Psoas muscle (tissue), 8 donors: ENCODE data around the gene LRRC28. TPM values are rescaled to one million over a fixed set of nuclear protein-coding genes. Genes with fewer than 3 reads are reported as not detected.

ENCODE experiments used
- ATAC-seq, 4 donors: fragments of 200-7000 bp; cut with Tn5 transposase; one replicate each; pipeline ENCODE4 v1.9.1; 2020; ENCODE audit warnings: moderate library complexity in 3 of 4, mild to moderate bottlenecking in 2 of 4
- DNase-seq, 2 donors: peaks; one replicate each; pipeline ENCODE4 v3.0.0-alpha.2; 2020
- H3K27ac ChIP-seq: fragments of 200-600 bp; one replicate; pipeline ENCODE4 v1.8.0; 2022
- H3K27me3 ChIP-seq, 3 donors: fragments of 200-600 bp in 1 of 3; one replicate each; pipeline versions ENCODE4 v1.6.1 to v1.8.0; 2013 to 2022; ENCODE audit warnings: low read length in 2 of 3, mild to moderate bottlenecking in 2 of 3, moderate library complexity in 1 of 3; ENCODE audit not compliant: insufficient read depth in 3 of 3
- H3K36me3 ChIP-seq, 2 donors: fragments of 200-600 bp in 1 of 2; one replicate each; pipeline versions ENCODE4 v1.6.1 to v1.8.0; 2013 to 2022; ENCODE audit warnings: low read depth in 1 of 2, mild to moderate bottlenecking in 1 of 2, moderate library complexity in 1 of 2; ENCODE audit not compliant: insufficient read depth in 1 of 2
- H3K4me1 ChIP-seq: fragments of 200-600 bp; one replicate; pipeline ENCODE4 v1.8.0; 2022
- H3K4me3 ChIP-seq: fragments of 200-600 bp; one replicate; pipeline ENCODE4 v1.8.0; 2022; ENCODE audit warnings: mild to moderate bottlenecking
- H3K9me3 ChIP-seq: fragments of 200-600 bp; one replicate; pipeline ENCODE4 v1.8.0; 2022
- WGBS, 3 donors: extraction: QIAGEN DNeasy Blood & Tissue Kit; methylation state at CpG; one replicate each; pipeline versions ENCODE4 v1.1.6 to v1.1.7; 2013; 5-methylcytosine and 5-hydroxymethylcytosine counted together
- intact Hi-C, 2 donors: fragments of 100-400 bp; cut with DNase I; formaldehyde crosslinking; loops; one replicate each; pipeline versions ENCODE4 v1.11.0 to v1.14.2; 2022
- polyA plus RNA-seq, 3 donors: library from polyadenylated mRNA; stranded (reverse); fragments of 200-250 nt; gene quantifications; one replicate each; pipeline ENCODE4 v1.2.3, GENCODE V29; 2013
- total RNA-seq, 4 donors: library from RNA; stranded (reverse); fragmentation: NEBNext Ultra II Directional in 2 of 4; extraction: Animal tissue kit (Norgen Biotek cat#: 25700) in 2 of 4; gene quantifications; one replicate each; pipeline versions ENCODE4 v1.2.1 to v1.2.4, GENCODE V29; 2021 to 2023
- TF ChIP-seq, protein P1 (sequence below): fragments of 200-600 bp; IDR thresholded peaks from one replicate; pipeline ENCODE4 v1.8.0; 2022; ENCODE audit warnings: antibody characterized with exemption
- donor health status: healthy with polysubstance abuse.
- donor health status: DM: no; HTN: no; CAD: no; lungs with moderate emphysema.
- donor health status: Bipolar disorder and iron deficiency.
- donor health status: healthy.
- donor health status: DM: yes; HTN: yes; CAD: no.
- donor health status: DM: no; HTN: no; CAD: no.
- donor health status: DM: no; HTN: no; CAD: no.
- donor health status: DM: yes; HTN: yes; CAD: no.

Gene LRRC28
- total and polyA plus RNA-seq, 7 donors: 8.4 to 31.2 (median 21.0) TPM

- TF ChIP-seq, protein P1, sequence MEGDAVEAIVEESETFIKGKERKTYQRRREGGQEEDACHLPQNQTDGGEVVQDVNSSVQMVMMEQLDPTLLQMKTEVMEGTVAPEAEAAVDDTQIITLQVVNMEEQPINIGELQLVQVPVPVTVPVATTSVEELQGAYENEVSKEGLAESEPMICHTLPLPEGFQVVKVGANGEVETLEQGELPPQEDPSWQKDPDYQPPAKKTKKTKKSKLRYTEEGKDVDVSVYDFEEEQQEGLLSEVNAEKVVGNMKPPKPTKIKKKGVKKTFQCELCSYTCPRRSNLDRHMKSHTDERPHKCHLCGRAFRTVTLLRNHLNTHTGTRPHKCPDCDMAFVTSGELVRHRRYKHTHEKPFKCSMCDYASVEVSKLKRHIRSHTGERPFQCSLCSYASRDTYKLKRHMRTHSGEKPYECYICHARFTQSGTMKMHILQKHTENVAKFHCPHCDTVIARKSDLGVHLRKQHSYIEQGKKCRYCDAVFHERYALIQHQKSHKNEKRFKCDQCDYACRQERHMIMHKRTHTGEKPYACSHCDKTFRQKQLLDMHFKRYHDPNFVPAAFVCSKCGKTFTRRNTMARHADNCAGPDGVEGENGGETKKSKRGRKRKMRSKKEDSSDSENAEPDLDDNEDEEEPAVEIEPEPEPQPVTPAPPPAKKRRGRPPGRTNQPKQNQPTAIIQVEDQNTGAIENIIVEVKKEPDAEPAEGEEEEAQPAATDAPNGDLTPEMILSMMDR: no peak
- H3K4me1 ChIP-seq: peaks cover 48% of the 10 kb centered on the region
- 61 to 72% (median 66%) methylated on average over 2 of the region's 2 CpGs for WGBS, 3 donors
- no peak overlapping the region for H3K4me3 ChIP-seq
- DNase-seq: no peak
- no peaks in the 10 kb centered on the region for H3K9me3 ChIP-seq
- intact Hi-C loops: no loop called here
- H3K36me3 ChIP-seq: no peaks in the 10 kb centered on the region
- H3K27ac ChIP-seq: peak overlapping the region; percentile 78
- H3K27me3 ChIP-seq: no peaks in the 10 kb centered on the region
- ATAC-seq: no peak
These were observed 71.5 kb downstream of the LRRC28 start for GRCh38 chr15:99322643-99323405.

DNA sequence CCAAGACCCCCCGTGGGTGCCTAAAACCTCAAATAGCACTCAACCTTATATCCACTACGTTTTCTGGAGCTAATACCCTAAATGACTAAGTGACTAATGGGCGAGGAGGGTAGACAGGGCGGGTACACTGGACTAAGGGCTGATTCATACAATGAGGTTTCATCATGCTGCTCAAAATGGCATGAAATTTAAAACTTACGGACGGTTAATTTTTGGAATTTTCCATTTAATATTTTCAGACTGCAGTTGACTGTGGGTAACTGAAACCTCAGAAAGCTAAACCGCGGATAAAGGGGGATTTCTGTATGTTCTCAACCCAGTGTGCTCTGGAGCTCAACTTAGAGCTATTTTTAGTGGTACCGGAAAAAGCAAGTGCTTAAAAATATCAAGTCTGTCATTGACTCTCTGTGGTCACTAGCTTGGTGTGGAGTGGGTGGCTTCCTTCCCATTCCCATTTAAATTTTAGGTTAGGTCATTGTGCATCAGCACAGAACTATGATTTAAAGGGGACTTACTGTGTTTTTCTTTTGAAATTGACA lies 72.9 kb downstream of the LRRC28 start:
- H3K4me3 ChIP-seq: peak overlapping the region; percentile 12
- intact Hi-C loops: no loop called here
- H3K27ac ChIP-seq: peak overlapping the region; percentile 78
- WGBS, 3 donors: 15 to 16% (median 16%) methylated on average over 9 of the region's 9 CpGs
- TF ChIP-seq, protein P1: no peak
- ATAC-seq (peak; percentile 87 to 96 (median 92)), DNase-seq (peak in 1 of 2 donors; percentile 23)
- H3K27me3 ChIP-seq: no peaks in the 10 kb centered on the region
- peaks cover 62% of the 10 kb centered on the region for H3K4me1 ChIP-seq
- H3K9me3 ChIP-seq: no peaks in the 10 kb centered on the region
- H3K36me3 ChIP-seq: no peaks in the 10 kb centered on the region

DNA sequence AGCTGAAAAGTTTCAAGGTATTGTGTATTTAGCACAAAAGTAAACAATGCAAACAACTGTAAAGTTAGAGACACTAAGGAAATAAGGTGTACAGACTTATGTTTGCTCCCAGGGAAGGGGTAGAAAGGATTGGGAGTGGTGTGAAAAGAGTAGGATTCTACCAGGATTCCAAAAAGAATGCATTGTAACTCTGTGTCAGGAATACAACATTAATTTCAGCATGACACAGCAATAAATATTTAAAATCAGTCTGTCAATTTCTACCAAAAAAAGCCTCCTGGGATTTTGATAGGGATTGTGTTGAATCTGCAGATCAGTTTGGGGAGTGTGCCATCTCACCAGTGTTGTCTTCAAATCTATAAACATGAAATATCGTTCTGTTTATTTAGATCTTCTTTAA lies 73.4 kb downstream of the LRRC28 start:
- 92 to 95% (median 93%) methylated on average over 1 of the region's 1 CpG for WGBS, 3 donors
- H3K27ac ChIP-seq: peak overlapping the region; percentile 78
- intact Hi-C loops: no loop called here

GRCh38 chr15:99326235-99326634 lies 75.0 kb downstream of the LRRC28 start:
- no peaks in the 10 kb centered on the region for H3K27me3 ChIP-seq
- 25 to 57% (median 48%) methylated on average over 1 of the region's 1 CpG for WGBS, 3 donors
- H3K27ac ChIP-seq: peak overlapping the region; percentile 78
- peak in 3 of 4 donors; percentile 42 to 64 (median 58) for ATAC-seq
- no peak overlapping the region for H3K4me3 ChIP-seq
- peaks cover 49% of the 10 kb centered on the region for H3K4me1 ChIP-seq
- TF ChIP-seq, protein P1: no peak
- no peaks in the 10 kb centered on the region for H3K9me3 ChIP-seq
- intact Hi-C loops: no loop called here
- H3K36me3 ChIP-seq: no peaks in the 10 kb centered on the region
- no peak for DNase-seq

More for the DNA sequence above, 73.4 kb downstream of the LRRC28 start:
- Histone ChIP-seq H3K4me3 (no peak overlapping the region), H3K27me3 (no peaks in the 10 kb centered on the region), H3K4me1 (peaks cover 62% of the 10 kb centered on the region), H3K9me3 (no peaks in the 10 kb centered on the region), H3K36me3 (no peaks in the 10 kb centered on the region)
- TF ChIP-seq, protein P1: no peak
- no peak for DNase-seq
- no peak for ATAC-seq
